H1 (cell line): Measurements from ENCODE around the gene SCN2B. TPM values are rescaled to one million over a fixed set of nuclear protein-coding genes. Genes with fewer than 3 reads are reported as not detected.
"Not testable (repeated sequence)": the region's sequence is repeated elsewhere in the genome, so short reads cannot be mapped to it uniquely, and the experiment has no call there.

Source experiments
- CTCF ChIA-PET: fragments of 300-600 bp; sonication (Branson Sonifier 250); formaldehyde crosslinking; loops from one replicate; lab custom pipeline; 2021; ENCODE audit not compliant: partially characterized antibody; lab: Charles Lee
- POLR2A ChIA-PET: fragments of 300-600 bp; sonication (Branson Sonifier 250); formaldehyde crosslinking; loops from one replicate; lab custom pipeline; 2021; ENCODE audit warnings: inconsistent platforms; ENCODE audit not compliant: partially characterized antibody; lab: Charles Lee
- DNase-seq, 2 experiments: peaks; one replicate each; pipeline versions ENCODE4 v3.0.0 to v3.0.0-alpha.2; 2010 to 2022; ENCODE audit warnings: low spot score in 2 of 2, low read depth in 1 of 2, mixed read lengths in 1 of 2
- FAIRE-seq: peaks from 2 replicates; lab custom pipeline; 2011; peaks lifted over from hg19 to GRCh38; lab: Jason Lieb, UNC
- H2AFZ ChIP-seq: 2 replicates; pipeline ENCODE4 v1.8.1; 2012; ENCODE audit warnings: low read length, inconsistent platforms
- H2AK5ac ChIP-seq: 2 replicates; pipeline ENCODE4 v1.6.1; 2013; ENCODE audit warnings: low read depth, low read length
- H2BK120ac ChIP-seq: replicated peaks from 2 replicates; pipeline ENCODE3; 2013; ENCODE audit warnings: low read depth, low read length, inconsistent platforms
- H2BK12ac ChIP-seq: 2 replicates; pipeline ENCODE4 v1.6.1; 2013; ENCODE audit warnings: low read depth, low read length
- H2BK15ac ChIP-seq: 2 replicates; pipeline ENCODE4 v1.6.1; 2013; ENCODE audit warnings: low read length
- H2BK20ac ChIP-seq: 2 replicates; pipeline ENCODE4 v1.6.1; 2013; ENCODE audit warnings: low read length
- H2BK5ac ChIP-seq: 2 replicates; pipeline ENCODE4 v1.6.1; 2013; ENCODE audit warnings: low read depth, low read length
- H3K14ac ChIP-seq: 2 replicates; pipeline ENCODE4 v1.6.1; 2013; ENCODE audit warnings: inconsistent platforms; ENCODE audit not compliant: insufficient read length
- H3K18ac ChIP-seq: 2 replicates; pipeline ENCODE4 v1.6.1; 2013; ENCODE audit warnings: low read length; ENCODE audit errors: extremely low read depth
- H3K23ac ChIP-seq: 2 replicates; pipeline ENCODE4 v1.6.1; 2013; ENCODE audit warnings: inconsistent platforms; ENCODE audit not compliant: insufficient read length
- H3K23me2 ChIP-seq: 2 replicates; pipeline ENCODE4 v1.6.1; 2013; ENCODE audit warnings: low read depth, low read length
- H3K27ac ChIP-seq: 2 replicates; pipeline ENCODE4 v1.6.1; 2011; ENCODE audit warnings: low read depth, low read length, inconsistent platforms
- H3K27me3 ChIP-seq, 4 experiments: replicated peaks in 1 of 4; 1 replicate in 1 of 4; 2 replicates in 3 of 4; pipeline versions ENCODE4 v1.6.1 to v1.8.1; 2011 to 2013; ENCODE audit warnings: low read length in 3 of 4, mild to moderate bottlenecking in 3 of 4, inconsistent platforms in 2 of 4, mixed read lengths in 2 of 4, moderate library complexity in 1 of 4; ENCODE audit not compliant: control insufficient read depth in 3 of 4, insufficient read depth in 3 of 4; ENCODE audit errors: extremely low read depth in 1 of 4
- H3K36me3 ChIP-seq, 4 experiments: 2 replicates each; pipeline versions ENCODE4 v1.6.1 to v1.8.1; 2011 to 2013; ENCODE audit warnings: mild to moderate bottlenecking in 4 of 4, low read length in 3 of 4, moderate library complexity in 2 of 4, control low read depth in 1 of 4, inconsistent platforms in 1 of 4; ENCODE audit not compliant: insufficient read depth in 4 of 4, control insufficient read depth in 2 of 4
- H3K4ac ChIP-seq: replicated peaks from 2 replicates; pipeline ENCODE3; 2013; ENCODE audit warnings: low read length, low read depth, mixed read lengths, inconsistent platforms; ENCODE audit not compliant: insufficient read length
- H3K4me1 ChIP-seq, 4 experiments: replicated peaks in 1 of 4; 1 replicate in 1 of 4; 2 replicates in 3 of 4; pipeline versions ENCODE4 v1.6.1 to v1.8.1; 2011 to 2013; ENCODE audit warnings: low read length in 3 of 4, inconsistent platforms in 2 of 4, mixed read lengths in 1 of 4; ENCODE audit not compliant: insufficient read depth in 4 of 4, control insufficient read depth in 3 of 4
- H3K4me2 ChIP-seq, 2 experiments: 2 replicates each; pipeline versions ENCODE4 v1.6.1 to v1.8.1; 2011 to 2013; ENCODE audit warnings: low read depth in 2 of 2, low read length in 2 of 2, control low read depth in 1 of 2, inconsistent platforms in 1 of 2, mild to moderate bottlenecking in 1 of 2; ENCODE audit not compliant: insufficient read depth in 1 of 2
- H3K4me3 ChIP-seq, 4 experiments: fragments of 200-600, 300-600 bp in 1 of 4; sonication (generic), shearing (Covaris generic), sonication (Bioruptor Twin) in 1 of 4; 2 replicates each; pipeline versions ENCODE4 v1.5.1 to v1.8.1; 2011 to 2016; ENCODE audit warnings: low read length in 4 of 4, low read depth in 3 of 4, control low read depth in 2 of 4, inconsistent platforms in 2 of 4, mild to moderate bottlenecking in 2 of 4, mixed read lengths in 1 of 4, moderate library complexity in 1 of 4; ENCODE audit not compliant: insufficient read depth in 2 of 4; ENCODE audit errors: extremely low read depth in 1 of 4
- H3K56ac ChIP-seq: replicated peaks from 2 replicates; pipeline ENCODE3; 2013; ENCODE audit warnings: low read depth, mild to moderate bottlenecking, mixed read lengths, low read length, inconsistent platforms; ENCODE audit not compliant: insufficient read length
- H3K79me1 ChIP-seq: 2 replicates; pipeline ENCODE4 v1.6.1; 2013; ENCODE audit warnings: low read depth, low read length, control low read depth
- H3K79me2 ChIP-seq, 2 experiments: 2 replicates each; pipeline versions ENCODE4 v1.6.1 to v1.8.1; 2012 to 2013; ENCODE audit warnings: low read length in 2 of 2, mild to moderate bottlenecking in 2 of 2, inconsistent platforms in 1 of 2; ENCODE audit not compliant: insufficient read depth in 2 of 2, control insufficient read depth in 1 of 2
- H3K9ac ChIP-seq, 4 experiments: replicated peaks in 1 of 4; 1 replicate in 1 of 4; 2 replicates in 3 of 4; pipeline versions ENCODE4 v1.6.1 to v1.8.1; 2011 to 2013; ENCODE audit warnings: low read depth in 3 of 4, low read length in 3 of 4, control low read depth in 2 of 4, mild to moderate bottlenecking in 2 of 4, moderate library complexity in 2 of 4, inconsistent platforms in 1 of 4; ENCODE audit errors: extremely low read depth in 1 of 4
- H3K9me3 ChIP-seq, 2 experiments: 2 replicates each; pipeline versions ENCODE4 v1.6.1 to v1.8.1; 2012 to 2013; ENCODE audit warnings: mild to moderate bottlenecking in 2 of 2, moderate library complexity in 2 of 2, control low read depth in 1 of 2, inconsistent platforms in 1 of 2, low read depth in 1 of 2, low read length in 1 of 2, mixed read lengths in 1 of 2; ENCODE audit not compliant: insufficient read depth in 2 of 2
- H4K20me1 ChIP-seq, 2 experiments: replicated peaks in 1 of 2; 2 replicates each; pipeline versions ENCODE3 to v1.8.1; 2011 to 2013; ENCODE audit warnings: inconsistent platforms in 2 of 2, low read length in 2 of 2, mild to moderate bottlenecking in 1 of 2; ENCODE audit not compliant: insufficient read depth in 2 of 2, control insufficient read depth in 1 of 2
- H4K5ac ChIP-seq: 2 replicates; pipeline ENCODE4 v1.6.1; 2013; ENCODE audit warnings: low read length, low read depth, mixed read lengths, inconsistent platforms; ENCODE audit not compliant: insufficient read length
- H4K8ac ChIP-seq: 2 replicates; pipeline ENCODE4 v1.8.0; 2013; ENCODE audit warnings: mild to moderate bottlenecking, moderate library complexity, low read length, inconsistent platforms; ENCODE audit not compliant: insufficient read depth; ENCODE audit errors: extremely low read depth
- H4K91ac ChIP-seq: replicated peaks from 2 replicates; pipeline ENCODE3; 2013; ENCODE audit warnings: low read length, mixed read lengths, inconsistent platforms; ENCODE audit not compliant: insufficient read length
- FOSL1 ChIP-seq: IDR thresholded peaks from 2 replicates; pipeline ENCODE4 v1.6.1; 2011; ENCODE audit warnings: mild to moderate bottlenecking, low read depth, low read length, moderate library complexity; ENCODE audit not compliant: insufficient read depth
- GABPA ChIP-seq: IDR thresholded peaks from 2 replicates; pipeline ENCODE4 v1.6.1; 2011; ENCODE audit warnings: mild to moderate bottlenecking, low read length, moderate library complexity, borderline replicate concordance; ENCODE audit not compliant: insufficient read depth
- POLR2AphosphoS5 ChIP-seq: IDR thresholded peaks from 2 replicates; pipeline ENCODE4 v1.6.1; 2011; ENCODE audit warnings: low read depth, low read length
- WGBS, 2 experiments: shearing (Covaris generic) in 1 of 2; methylation state at CpG; one replicate each; pipeline versions ENCODE4 v1.1.6 to v1.1.7; 2013 to 2015; ENCODE audit warnings: low lambda C conversion rate in 2 of 2, mixed read lengths in 2 of 2, inconsistent platforms in 1 of 2, low coverage in 1 of 2, missing lambda C conversion rate in 1 of 2; ENCODE audit not compliant: insufficient replicate concordance in 2 of 2, insufficient coverage in 1 of 2, insufficient read length in 1 of 2; ENCODE audit errors: extremely low coverage in 1 of 2, missing lambda C conversion rate in 1 of 2; 5-methylcytosine and 5-hydroxymethylcytosine counted together
- polyA plus RNA-seq, 7 experiments: library from polyadenylated mRNA; depleted of rRNA in 3 of 7; stranded (reverse) in 5 of 7; unstranded in 2 of 7; fragments of >200 nt in 5 of 7; fragments of 200-250 nt in 2 of 7; gene quantifications; 1 replicate in 5 of 7; 2 replicates in 1 of 7; 4 replicates in 1 of 7; pipeline versions ENCODE4 v1.2.1 to v1.2.3, GENCODE V29; 2011 to 2013; ENCODE audit warnings: missing spikeins in 2 of 7, mixed read lengths in 2 of 7
- total RNA-seq: library from RNA; stranded (reverse); fragmentation: NEBNext Ultra II Directional; extraction: Animal tissue kit (Norgen Biotek cat#: 25700); gene quantifications from 2 replicates; pipeline ENCODE4 v1.2.1, GENCODE V29; 2021
- TF ChIP-seq, protein P1 (sequence below): IDR thresholded peaks from 2 replicates; pipeline ENCODE4 v1.6.1; 2012; ENCODE audit warnings: inconsistent platforms

Gene SCN2B
- total and polyA plus RNA-seq, 2 of the 8 experiments (the other 6 are each of a cell fraction or from before 2014, with no cell fraction given), result 0.14 to 0.24 TPM

DNA sequence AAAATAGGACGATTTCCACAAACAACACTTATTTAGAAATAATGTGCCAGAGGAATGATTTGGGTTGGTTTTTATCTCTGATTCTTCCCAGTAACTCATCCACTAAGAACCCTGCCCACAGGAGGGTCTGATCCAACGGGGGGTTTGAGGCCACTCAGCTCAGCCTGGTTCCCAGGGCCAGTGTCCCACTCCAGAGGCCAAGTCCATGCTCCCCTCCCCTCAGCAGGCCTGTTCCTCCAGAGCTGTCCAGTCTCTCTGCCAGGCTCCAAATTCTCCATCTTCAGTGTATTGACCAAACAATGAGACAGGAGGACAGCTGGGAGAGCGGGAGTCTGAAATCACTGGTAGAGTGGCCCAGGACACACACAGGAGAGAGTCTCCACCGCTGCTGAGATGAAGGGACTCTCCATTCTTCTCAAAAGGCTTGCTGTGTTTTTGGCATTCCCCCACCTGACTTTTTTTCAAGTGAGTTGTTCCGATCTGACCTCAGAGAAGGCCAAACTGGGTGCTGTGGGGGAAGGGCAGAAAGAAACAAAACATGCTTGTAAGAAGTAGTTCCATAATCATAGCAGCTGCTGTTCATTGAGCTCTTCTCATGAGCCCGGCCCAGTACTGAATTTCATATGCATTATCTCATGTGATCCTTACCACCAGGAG lies 17.6 kb upstream of the SCN2B start (continued):
- TF ChIP-seq GABPA (no peak), FOSL1 (no peak), POLR2AphosphoS5 (no peak)
- TF ChIP-seq, protein P1, sequence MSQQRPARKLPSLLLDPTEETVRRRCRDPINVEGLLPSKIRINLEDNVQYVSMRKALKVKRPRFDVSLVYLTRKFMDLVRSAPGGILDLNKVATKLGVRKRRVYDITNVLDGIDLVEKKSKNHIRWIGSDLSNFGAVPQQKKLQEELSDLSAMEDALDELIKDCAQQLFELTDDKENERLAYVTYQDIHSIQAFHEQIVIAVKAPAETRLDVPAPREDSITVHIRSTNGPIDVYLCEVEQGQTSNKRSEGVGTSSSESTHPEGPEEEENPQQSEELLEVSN, result no peak

DNA sequence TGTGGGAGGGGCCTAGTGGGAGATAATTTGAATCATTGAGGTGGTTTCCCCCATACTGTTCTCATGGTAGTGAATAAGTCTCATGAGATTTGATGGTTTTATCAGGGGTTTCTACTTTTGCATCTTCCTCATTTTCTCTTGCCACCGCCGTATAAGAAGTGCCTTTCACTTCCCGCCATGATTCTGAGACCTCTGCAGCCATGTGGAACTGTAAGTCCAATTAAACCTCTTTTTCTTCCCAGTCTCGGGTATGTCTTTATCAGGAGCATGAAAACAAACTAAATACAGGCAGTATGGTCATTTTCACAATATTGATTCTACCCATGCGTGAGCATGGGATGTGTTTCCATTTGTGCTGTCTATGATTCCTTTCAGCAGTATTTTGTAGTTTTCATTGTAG lies 16.4 kb upstream of the SCN2B start:
- H3K4me2 ChIP-seq, DNase-seq, H3K4me3 ChIP-seq, H2AFZ ChIP-seq, H3K9me3 ChIP-seq, H3K23ac ChIP-seq, H2BK15ac ChIP-seq, H3K79me2 ChIP-seq, H3K36me3 ChIP-seq, H4K5ac ChIP-seq, H3K56ac ChIP-seq, H2AK5ac ChIP-seq, H2BK120ac ChIP-seq, FAIRE-seq, H2BK20ac ChIP-seq, H3K23me2 ChIP-seq, H3K9ac ChIP-seq, H2BK5ac ChIP-seq, H3K14ac ChIP-seq, H3K4ac ChIP-seq, H3K79me1 ChIP-seq, H4K91ac ChIP-seq, H3K18ac ChIP-seq, H3K27me3 ChIP-seq, H4K8ac ChIP-seq, H4K20me1 ChIP-seq, H3K27ac ChIP-seq, H2BK12ac ChIP-seq, POLR2A ChIA-PET: not testable (repeated sequence)
- WGBS, 2 experiments, result 97% methylated on average over 5 of the region's 5 CpGs; no CpG with 5 or more reads in 1 of the 2 experiments
- CTCF ChIA-PET, result interaction anchor here (1.7 kb wide), 1 partner anchor 49 kb away, joined by 4 read pairs; no protein-coding TSS in a partner anchor
- H3K4me1 ChIP-seq, result peaks cover under 1 to 14% (median 2%) of the 10 kb centered on the region in 4 experiments; a peak in 5 of 7 replicates
